ENCODE measurements around the gene ASRGL1.
"Not testable (repeated sequence)": the region's sequence is repeated elsewhere in the genome, so short reads cannot be mapped to it uniquely, and the experiment has no call there.

The ASRGL1 gene

GRCh38 chr11:62333768-62334167 is 3.5 kb upstream of the ASRGL1 start:
- Mint-ChIP-seq H3K27me3 (peaks cover 23 to 28% of the 10 kb centered on the region in 2 donors), H3K9me3 (no peaks in the 10 kb centered on the region), H3K4me1 (ENCODE audit: low read depth in 2 of 2) (peaks cover 8 to 9% of the 10 kb centered on the region in 2 donors), H3K4me3 (no peak overlapping the region), H3K27ac (no peak overlapping the region), H3K36me3 (ENCODE audit: insufficient read depth) (peaks cover 5% of the 10 kb centered on the region)
- ATAC-seq (replicated peaks) (no peak), DNase-seq (no peak)

GRCh38 chr11:62336949-62337302 is 322 bp upstream of the ASRGL1 start:
- H3K9me3 Mint-ChIP-seq; ATAC-seq (replicated peaks); H3K36me3 Mint-ChIP-seq (ENCODE audit: insufficient read depth); DNase-seq: not testable (repeated sequence)
- Mint-ChIP-seq H3K27me3 (peaks cover 17% of the 10 kb centered on the region in 2 donors), H3K27ac (peak overlapping the region; percentile 84 to 89), H3K4me3 (peak overlapping the region; percentile 89 to 90), H3K4me1 (ENCODE audit: low read depth in 2 of 2) (peaks cover 11 to 15% of the 10 kb centered on the region in 2 donors)

GRCh38 chr11:62338218-62338617 is 970 bp downstream of the ASRGL1 start:
- peaks cover 5% of the 10 kb centered on the region for H3K36me3 Mint-ChIP-seq (ENCODE audit: insufficient read depth)
- H3K27ac Mint-ChIP-seq: peak overlapping the region in 1 of 2 donors; percentile 84
- DNase-seq: no peak
- peaks cover 11 to 15% of the 10 kb centered on the region in 2 donors for H3K4me1 Mint-ChIP-seq (ENCODE audit: low read depth in 2 of 2)
- H3K9me3 Mint-ChIP-seq: no peaks in the 10 kb centered on the region
- ATAC-seq (replicated peaks): no peak
- peak overlapping the region; percentile 89 to 90 for H3K4me3 Mint-ChIP-seq
- H3K27me3 Mint-ChIP-seq: peaks cover 5 to 12% of the 10 kb centered on the region in 2 donors

GRCh38 chr11:62340269-62340901 is 3.1 kb downstream of the ASRGL1 start:
- ATAC-seq (replicated peaks) (peak; percentile 61), DNase-seq (peak; percentile 47 to 64 (median 47))
- H3K36me3 Mint-ChIP-seq (ENCODE audit: insufficient read depth): peaks cover 5% of the 10 kb centered on the region

GRCh38 chr11:62341588-62341987 is 4.3 kb downstream of the ASRGL1 start:
- peaks cover 5% of the 10 kb centered on the region for H3K36me3 Mint-ChIP-seq (ENCODE audit: insufficient read depth)
- H3K27me3 Mint-ChIP-seq: no peaks in the 10 kb centered on the region
- H3K4me1 Mint-ChIP-seq (ENCODE audit: low read depth in 2 of 2): peaks cover 11 to 15% of the 10 kb centered on the region in 2 donors
- H3K27ac Mint-ChIP-seq: no peak overlapping the region
- DNase-seq (no peak), ATAC-seq (replicated peaks) (no peak)
- no peak overlapping the region for H3K4me3 Mint-ChIP-seq
- H3K9me3 Mint-ChIP-seq: no peaks in the 10 kb centered on the region

More at GRCh38 chr11:62340269-62340901, 3.1 kb downstream of the ASRGL1 start:
- Mint-ChIP-seq H3K9me3 (no peaks in the 10 kb centered on the region), H3K27ac (no peak overlapping the region), H3K4me1 (ENCODE audit: low read depth in 2 of 2) (peaks cover 11 to 15% of the 10 kb centered on the region in 2 donors), H3K27me3 (peaks cover 0 to 6% of the 10 kb centered on the region in 2 donors), H3K4me3 (no peak overlapping the region)

GRCh38 chr11:62343646-62344190 is 6.5 kb downstream of the ASRGL1 start:
- H3K4me1 Mint-ChIP-seq (ENCODE audit: low read depth in 2 of 2); H3K27ac Mint-ChIP-seq; H3K36me3 Mint-ChIP-seq (ENCODE audit: insufficient read depth); DNase-seq; H3K27me3 Mint-ChIP-seq; H3K4me3 Mint-ChIP-seq; H3K9me3 Mint-ChIP-seq; ATAC-seq (replicated peaks): not testable (repeated sequence)

- Mint-ChIP-seq H3K4me1 (ENCODE audit: low read depth in 2 of 2) (peaks cover 3 to 7% of the 10 kb centered on the region in 2 donors), H3K27me3 (no peaks in the 10 kb centered on the region), H3K4me3 (no peak overlapping the region), H3K36me3 (ENCODE audit: insufficient read depth) (no peaks in the 10 kb centered on the region), H3K27ac (no peak overlapping the region), H3K9me3 (no peaks in the 10 kb centered on the region)
- no peak for DNase-seq
- ATAC-seq (replicated peaks): no peak
Measured at GRCh38 chr11:62344210-62344609, 7.0 kb downstream of the ASRGL1 start.

- Mint-ChIP-seq H3K36me3 (ENCODE audit: insufficient read depth) (no peaks in the 10 kb centered on the region), H3K9me3 (no peaks in the 10 kb centered on the region), H3K27ac (no peak overlapping the region), H3K4me1 (ENCODE audit: low read depth in 2 of 2) (no peaks in the 10 kb centered on the region), H3K4me3 (no peak overlapping the region), H3K27me3 (no peaks in the 10 kb centered on the region)
- DNase-seq (no peak), ATAC-seq (replicated peaks) (no peak)
Measured at GRCh38 chr11:62345861-62346260, 8.6 kb downstream of the ASRGL1 start.

GRCh38 chr11:62352355-62353336 is 15.4 kb downstream of the ASRGL1 start:
- no peaks in the 10 kb centered on the region for H3K27me3 Mint-ChIP-seq
- H3K4me1 Mint-ChIP-seq (ENCODE audit: low read depth in 2 of 2): peaks cover 2 to 16% of the 10 kb centered on the region in 2 donors
- no peaks in the 10 kb centered on the region for H3K36me3 Mint-ChIP-seq (ENCODE audit: insufficient read depth)
- peak overlapping the region in 1 of 2 donors; percentile 37 for H3K4me3 Mint-ChIP-seq
- ATAC-seq (replicated peaks) (peak; percentile 68), DNase-seq (no peak)
- H3K9me3 Mint-ChIP-seq: no peaks in the 10 kb centered on the region
- peak overlapping the region in 1 of 2 donors; percentile 92 for H3K27ac Mint-ChIP-seq

GRCh38 chr11:62353841-62354240 is 16.6 kb downstream of the ASRGL1 start:
- Mint-ChIP-seq H3K27me3 (no peaks in the 10 kb centered on the region), H3K36me3 (ENCODE audit: insufficient read depth) (no peaks in the 10 kb centered on the region), H3K9me3 (no peaks in the 10 kb centered on the region), H3K4me1 (ENCODE audit: low read depth in 2 of 2) (peaks cover 2 to 16% of the 10 kb centered on the region in 2 donors), H3K4me3 (no peak overlapping the region), H3K27ac (no peak overlapping the region)
- no peak for DNase-seq
- ATAC-seq (replicated peaks): no peak

- Mint-ChIP-seq H3K4me3 (no peak overlapping the region), H3K27me3 (no peaks in the 10 kb centered on the region), H3K36me3 (ENCODE audit: insufficient read depth) (no peaks in the 10 kb centered on the region), H3K27ac (no peak overlapping the region), H3K9me3 (no peaks in the 10 kb centered on the region), H3K4me1 (ENCODE audit: low read depth in 2 of 2) (peaks cover 0 to 6% of the 10 kb centered on the region in 2 donors)
- DNase-seq (no peak), ATAC-seq (replicated peaks) (no peak)
Measured at GRCh38 chr11:62358273-62358672, 21.0 kb downstream of the ASRGL1 start.

GRCh38 chr11:62359475-62359874 is 22.2 kb downstream of the ASRGL1 start:
- H3K27ac Mint-ChIP-seq: no peak overlapping the region
- H3K4me1 Mint-ChIP-seq (ENCODE audit: low read depth in 2 of 2): no peaks in the 10 kb centered on the region
- no peaks in the 10 kb centered on the region for H3K36me3 Mint-ChIP-seq (ENCODE audit: insufficient read depth)
- H3K4me3 Mint-ChIP-seq: no peak overlapping the region
- ATAC-seq (replicated peaks) (no peak), DNase-seq (no peak)
- H3K27me3 Mint-ChIP-seq: no peaks in the 10 kb centered on the region
- no peaks in the 10 kb centered on the region for H3K9me3 Mint-ChIP-seq

- H3K4me3 Mint-ChIP-seq: no peak overlapping the region
- DNase-seq (no peak), ATAC-seq (replicated peaks) (no peak)
- no peaks in the 10 kb centered on the region for H3K9me3 Mint-ChIP-seq
- H3K27ac Mint-ChIP-seq: no peak overlapping the region
- no peaks in the 10 kb centered on the region for H3K36me3 Mint-ChIP-seq (ENCODE audit: insufficient read depth)
- no peaks in the 10 kb centered on the region for H3K27me3 Mint-ChIP-seq
- no peaks in the 10 kb centered on the region for H3K4me1 Mint-ChIP-seq (ENCODE audit: low read depth in 2 of 2)
Measured at GRCh38 chr11:62360685-62361084, 23.4 kb downstream of the ASRGL1 start.

Measured in effector memory CD8-positive, alpha-beta T cell (primary cell).